Colonic mucosa (tissue), 4 donors: ENCODE results near the gene C10orf90. TPM values are rescaled to one million over a fixed set of nuclear protein-coding genes. Genes with fewer than 3 reads are reported as not detected.

ENCODE experiments used
- DNase-seq: peaks from one replicate; pipeline ENCODE4 v3.0.0-alpha.2; 2020
- H3K27ac ChIP-seq: fragments of 200-600 bp; one replicate; pipeline ENCODE4 v1.8.0; 2021
- H3K27me3 ChIP-seq: fragments of 200-600 bp; one replicate; pipeline ENCODE4 v1.8.0; 2021
- H3K36me3 ChIP-seq: fragments of 200-600 bp; one replicate; pipeline ENCODE4 v1.8.0; 2021
- H3K4me1 ChIP-seq: fragments of 200-600 bp; one replicate; pipeline ENCODE4 v1.8.0; 2021; ENCODE audit warnings: mild to moderate bottlenecking
- H3K4me3 ChIP-seq: fragments of 200-600 bp; one replicate; pipeline ENCODE4 v1.8.0; 2021
- H3K9ac ChIP-seq, 2 donors: one replicate each; pipeline ENCODE4 v1.7.0; 2013; ENCODE audit warnings: control low read depth in 2 of 2, low read depth in 2 of 2, low read length in 2 of 2
- H3K9me3 ChIP-seq: fragments of 200-600 bp; one replicate; pipeline ENCODE4 v1.8.0; 2021
- CTCF ChIP-seq: fragments of 200-600 bp; IDR thresholded peaks from one replicate; pipeline ENCODE4 v1.8.0; 2022; ENCODE audit warnings: antibody characterized with exemption, mild to moderate bottlenecking
- intact Hi-C: fragments of 100-400 bp; cut with DNase I; formaldehyde crosslinking; loops from one replicate; pipeline ENCODE4 v1.14.1; 2022
- total RNA-seq, 2 donors: library from RNA; stranded (reverse); fragmentation: NEBNext Ultra II Directional in 1 of 2; extraction: Animal tissue kit (Norgen Biotek cat#: 25700) in 1 of 2; gene quantifications; one replicate each; pipeline ENCODE4 v1.2.1, GENCODE V29; 2021
- donor health status: healthy.
- donor health status: DM: no; HTN: no; CAD: no.
- donor health status: DM: no; HTN: no; CAD: no.

C10orf90 gene
- total RNA-seq, 2 donors from 2014 or later, result not detected

DNA sequence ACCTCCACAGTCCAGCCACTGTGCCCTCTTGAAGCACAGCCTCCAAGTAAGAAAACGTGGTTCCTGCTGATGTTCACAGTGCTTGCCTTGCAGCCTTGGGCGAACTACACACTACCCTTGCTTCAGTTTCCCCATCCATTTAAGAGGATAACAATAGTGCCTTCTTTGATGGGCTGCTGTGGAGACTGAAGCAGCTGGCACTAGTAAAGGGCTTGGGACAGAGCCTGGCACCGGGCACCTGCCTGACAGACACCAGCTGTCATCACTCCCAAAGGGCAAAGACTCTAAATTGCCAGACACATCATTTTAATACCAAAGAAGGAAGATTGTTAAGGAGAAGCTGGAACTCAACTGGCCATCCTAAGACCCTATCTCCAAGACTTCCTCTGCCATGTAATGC is 3.1 kb upstream of the C10orf90 start:
- H3K9me3 ChIP-seq, result no peaks in the 10 kb centered on the region
- no peak overlapping the region for H3K4me3 ChIP-seq
- H3K27me3 ChIP-seq, result no peaks in the 10 kb centered on the region
- no peak for DNase-seq
- no peak overlapping the region for H3K27ac ChIP-seq
- no peak for TF ChIP-seq CTCF
- H3K9ac ChIP-seq, result no peak overlapping the region
- intact Hi-C loops, result no loop called here
- H3K36me3 ChIP-seq, result no peaks in the 10 kb centered on the region
- H3K4me1 ChIP-seq, result no peaks in the 10 kb centered on the region

DNA sequence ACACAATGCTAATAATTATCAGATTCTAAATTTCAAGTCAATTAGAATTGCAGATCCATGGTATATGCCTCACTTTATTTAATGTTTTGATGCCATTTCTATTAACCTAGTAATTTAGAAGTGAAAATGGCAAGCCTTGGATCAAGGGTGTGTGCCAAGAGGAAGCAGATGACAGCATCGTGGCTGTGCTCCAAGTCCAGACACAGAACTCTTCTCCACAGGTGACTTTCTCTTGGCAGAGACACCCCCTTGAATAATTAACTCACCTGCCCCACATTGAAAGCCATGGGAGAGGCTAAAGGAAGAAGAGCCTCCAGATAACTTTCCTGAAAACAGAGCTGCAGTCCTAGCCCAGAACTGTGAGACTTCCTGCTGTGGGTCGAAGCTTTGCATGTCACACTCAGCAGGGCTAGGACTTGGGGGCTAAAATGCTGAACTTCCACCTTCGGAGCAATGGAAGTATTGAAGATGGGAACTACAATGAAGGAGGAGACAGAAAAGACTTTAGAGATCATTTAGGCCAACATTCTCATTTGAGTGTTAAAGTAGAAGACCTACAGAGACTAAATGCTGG is 996 bp upstream of the C10orf90 start:
- H3K9me3 ChIP-seq, result no peaks in the 10 kb centered on the region
- H3K27ac ChIP-seq, result no peak overlapping the region
- H3K4me3 ChIP-seq, result no peak overlapping the region
- intact Hi-C loops, result no loop called here
- no peak for DNase-seq
- H3K27me3 ChIP-seq, result no peaks in the 10 kb centered on the region
- H3K4me1 ChIP-seq, result no peaks in the 10 kb centered on the region
- no peak for TF ChIP-seq CTCF
- no peak overlapping the region for H3K9ac ChIP-seq
- H3K36me3 ChIP-seq, result no peaks in the 10 kb centered on the region

DNA sequence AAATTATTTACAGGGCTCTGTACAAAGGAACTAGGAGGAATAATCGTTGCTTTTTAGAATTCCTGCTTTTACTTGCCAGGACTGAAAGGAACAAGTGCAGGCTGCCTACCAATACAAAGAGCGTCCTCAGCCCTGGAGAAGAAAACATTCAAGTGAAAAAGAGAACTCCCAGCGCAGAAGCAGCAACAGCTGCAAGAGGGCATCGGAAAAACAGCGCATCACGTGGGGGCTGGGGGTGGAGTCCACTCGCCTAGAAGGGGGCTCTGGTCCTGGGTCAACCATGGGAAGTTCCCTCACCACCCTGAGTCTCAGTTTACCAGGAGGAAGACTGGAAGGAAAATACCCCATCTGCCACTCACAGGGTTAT is 385 bp upstream of the C10orf90 start:
- no peak overlapping the region for H3K9ac ChIP-seq
- no peaks in the 10 kb centered on the region for H3K9me3 ChIP-seq
- TF ChIP-seq CTCF, result no peak
- H3K36me3 ChIP-seq, result no peaks in the 10 kb centered on the region
- no peak for DNase-seq
- intact Hi-C loops, result no loop called here
- no peaks in the 10 kb centered on the region for H3K27me3 ChIP-seq
- H3K4me3 ChIP-seq, result no peak overlapping the region
- no peak overlapping the region for H3K27ac ChIP-seq
- H3K4me1 ChIP-seq, result no peaks in the 10 kb centered on the region

DNA sequence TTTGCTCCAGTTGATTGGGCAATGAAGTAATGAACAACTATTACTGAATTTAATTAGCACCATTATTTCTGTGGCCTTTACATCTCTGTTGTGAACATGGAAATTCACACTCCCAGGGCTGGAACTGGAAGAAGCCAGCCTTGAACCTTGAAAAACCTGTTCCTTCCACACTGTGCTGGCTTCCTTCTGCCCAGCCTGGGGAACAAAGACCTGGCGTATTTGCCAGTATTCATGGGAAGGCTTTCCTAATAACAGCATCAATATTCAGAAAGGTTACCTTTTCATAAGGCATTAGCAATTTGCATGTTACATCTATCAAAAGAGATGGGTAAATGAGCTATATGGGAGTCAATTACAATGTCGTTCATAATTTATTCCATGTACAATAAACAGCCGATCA is 1.3 kb downstream of the C10orf90 start:
- H3K36me3 ChIP-seq, result no peaks in the 10 kb centered on the region
- H3K9me3 ChIP-seq, result no peaks in the 10 kb centered on the region
- H3K4me1 ChIP-seq, result no peaks in the 10 kb centered on the region
- intact Hi-C loops, result no loop called here
- no peak for DNase-seq
- H3K27me3 ChIP-seq, result no peaks in the 10 kb centered on the region
- no peak for TF ChIP-seq CTCF
- no peak overlapping the region for H3K27ac ChIP-seq
- no peak overlapping the region for H3K4me3 ChIP-seq
- no peak overlapping the region for H3K9ac ChIP-seq

- TF ChIP-seq CTCF, result no peak
- no peaks in the 10 kb centered on the region for H3K9me3 ChIP-seq
- intact Hi-C loops, result no loop called here
These were observed 2.0 kb downstream of the C10orf90 start for GRCh38 chr10:126668505-126668904.

More at GRCh38 chr10:126668505-126668904, 2.0 kb downstream of the C10orf90 start:
- H3K9ac ChIP-seq, result no peak overlapping the region
- no peak for DNase-seq
- no peaks in the 10 kb centered on the region for H3K4me1 ChIP-seq
- H3K4me3 ChIP-seq, result no peak overlapping the region
- no peak overlapping the region for H3K27ac ChIP-seq
- H3K36me3 ChIP-seq, result no peaks in the 10 kb centered on the region
- H3K27me3 ChIP-seq, result no peaks in the 10 kb centered on the region
